Endometrium (tissue), 2 donors: ENCODE measurements around the gene BUB1.
"Not testable (repeated sequence)": the region's sequence is repeated elsewhere in the genome, so short reads cannot be mapped to it uniquely, and the experiment has no call there.

Experiments used
- FAIRE-seq: peaks from 2 replicates; lab custom pipeline; 2012; peaks lifted over from hg19 to GRCh38; lab: Jason Lieb, UNC
- donor health status: control.
- donor health status: control.

The BUB1 gene

GRCh38 chr2:110591973-110592372, 85.9 kb downstream of the BUB1 start:
- not testable (repeated sequence) for FAIRE-seq

GRCh38 chr2:110589677-110590330, 88.1 kb downstream of the BUB1 start:
- FAIRE-seq: not testable (repeated sequence)

- FAIRE-seq: not testable (repeated sequence)
Observed at GRCh38 chr2:110588520-110588919, 89.3 kb downstream of the BUB1 start.
